Measurements from ENCODE around the gene LSMEM2. TPM values are rescaled to one million over a fixed set of nuclear protein-coding genes. Genes with fewer than 3 reads are reported as not detected.

The LSMEM2 gene
- polyA plus RNA-seq, 1 experiment: not detected

DNA sequence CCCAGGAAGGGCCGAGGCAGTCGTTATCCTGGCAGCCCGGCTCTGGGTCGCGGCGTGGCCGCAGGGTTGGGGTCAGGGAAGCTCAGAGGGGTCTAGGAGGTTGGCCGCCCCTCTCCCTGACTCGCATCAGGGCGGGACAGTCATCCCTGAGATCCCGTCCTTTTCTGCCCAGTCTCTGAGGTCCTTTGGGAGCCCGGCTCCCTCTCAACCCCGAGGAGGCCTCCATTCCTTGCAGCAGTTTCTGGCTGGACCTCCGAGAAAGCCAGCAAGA is 43.2 kb downstream of the LSMEM2 start:
- Histone ChIP-seq H3K36me3 (ENCODE audit: control insufficient read depth, insufficient read depth, low read length) (peaks cover 18% of the 10 kb centered on the region), H3K4me3 (ENCODE audit: low read depth, low read length) (no peak overlapping the region), H3K27me3 (ENCODE audit: control insufficient read depth, insufficient read depth, low read length) (no peaks in the 10 kb centered on the region)
- TF ChIP-seq, protein P1, sequence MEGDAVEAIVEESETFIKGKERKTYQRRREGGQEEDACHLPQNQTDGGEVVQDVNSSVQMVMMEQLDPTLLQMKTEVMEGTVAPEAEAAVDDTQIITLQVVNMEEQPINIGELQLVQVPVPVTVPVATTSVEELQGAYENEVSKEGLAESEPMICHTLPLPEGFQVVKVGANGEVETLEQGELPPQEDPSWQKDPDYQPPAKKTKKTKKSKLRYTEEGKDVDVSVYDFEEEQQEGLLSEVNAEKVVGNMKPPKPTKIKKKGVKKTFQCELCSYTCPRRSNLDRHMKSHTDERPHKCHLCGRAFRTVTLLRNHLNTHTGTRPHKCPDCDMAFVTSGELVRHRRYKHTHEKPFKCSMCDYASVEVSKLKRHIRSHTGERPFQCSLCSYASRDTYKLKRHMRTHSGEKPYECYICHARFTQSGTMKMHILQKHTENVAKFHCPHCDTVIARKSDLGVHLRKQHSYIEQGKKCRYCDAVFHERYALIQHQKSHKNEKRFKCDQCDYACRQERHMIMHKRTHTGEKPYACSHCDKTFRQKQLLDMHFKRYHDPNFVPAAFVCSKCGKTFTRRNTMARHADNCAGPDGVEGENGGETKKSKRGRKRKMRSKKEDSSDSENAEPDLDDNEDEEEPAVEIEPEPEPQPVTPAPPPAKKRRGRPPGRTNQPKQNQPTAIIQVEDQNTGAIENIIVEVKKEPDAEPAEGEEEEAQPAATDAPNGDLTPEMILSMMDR (IDR thresholded peaks at IDR 0.05; ENCODE audit: insufficient read depth, low read depth, low read length): no peak
- ChIA-PET CTCF (interaction anchor here (1.0 to 1.9 kb wide), 4 partner anchors 14 to 96 kb away, joined by 3 to 6 read pairs (median 4); no protein-coding TSS in a partner anchor), POLR2A (no interaction called here)
- no peak for DNase-seq (ENCODE audit: low read depth)

DNA sequence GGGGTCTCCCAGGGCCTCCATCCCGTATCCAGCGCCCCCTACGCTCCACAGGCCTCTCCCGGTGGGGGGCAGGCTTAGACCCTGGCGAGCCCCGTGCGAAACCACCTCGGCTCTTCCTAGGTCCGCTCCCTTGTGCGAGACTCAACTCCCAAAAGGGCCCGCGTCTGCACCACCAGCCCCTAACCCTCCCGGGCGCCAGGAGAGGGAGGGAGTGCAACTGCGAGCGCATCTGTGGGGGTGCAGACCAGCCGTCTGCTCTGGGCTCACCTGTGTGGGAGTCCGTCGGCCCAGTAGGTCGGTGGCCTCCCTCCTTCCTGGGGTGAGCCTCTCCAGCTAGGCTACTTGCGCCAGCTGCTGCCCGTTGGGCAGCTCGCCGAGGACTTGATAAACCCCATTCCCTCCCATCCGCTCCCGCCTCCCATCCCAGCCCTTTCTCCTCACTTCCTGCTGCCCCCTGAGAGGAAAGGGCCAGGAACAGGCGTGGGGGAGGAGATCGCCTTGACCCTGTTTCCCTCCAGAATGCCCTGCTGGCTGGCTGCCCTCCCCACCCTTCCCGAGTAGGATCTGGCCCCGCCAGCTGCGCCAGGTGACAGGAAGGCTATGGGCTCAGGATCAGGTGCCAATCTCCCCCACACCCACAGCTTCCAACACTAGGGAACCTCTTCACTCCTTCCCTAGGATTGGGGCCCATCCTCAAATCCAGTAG is 43.7 kb downstream of the LSMEM2 start, which contains the start of gene HYAL2:
TSS of gene HYAL2 (minus strand) at position 360 of the 706 bp plus-strand sequence. CDS start 2,256 bp downstream, outside the sequence.
- CTCF ChIA-PET: interaction anchor here (0.9 to 3.0 kb wide), 12 partner anchors 7 to 220 kb away, joined by 3 to 20 read pairs (median 4); partner anchors contain the start of genes HYAL3, LSMEM2 and NAA80
- TF ChIP-seq, protein P1 (IDR thresholded peaks at IDR 0.05; ENCODE audit: insufficient read depth, low read depth, low read length): no peak
- DNase-seq (ENCODE audit: low read depth): no peak
- POLR2A ChIA-PET: no interaction called here
- Histone ChIP-seq H3K27me3 (ENCODE audit: control insufficient read depth, insufficient read depth, low read length) (no peaks in the 10 kb centered on the region), H3K36me3 (ENCODE audit: control insufficient read depth, insufficient read depth, low read length) (peaks cover 15% of the 10 kb centered on the region), H3K4me3 (ENCODE audit: low read depth, low read length) (peak within 1 kb of the TSS; percentile 53)

DNA sequence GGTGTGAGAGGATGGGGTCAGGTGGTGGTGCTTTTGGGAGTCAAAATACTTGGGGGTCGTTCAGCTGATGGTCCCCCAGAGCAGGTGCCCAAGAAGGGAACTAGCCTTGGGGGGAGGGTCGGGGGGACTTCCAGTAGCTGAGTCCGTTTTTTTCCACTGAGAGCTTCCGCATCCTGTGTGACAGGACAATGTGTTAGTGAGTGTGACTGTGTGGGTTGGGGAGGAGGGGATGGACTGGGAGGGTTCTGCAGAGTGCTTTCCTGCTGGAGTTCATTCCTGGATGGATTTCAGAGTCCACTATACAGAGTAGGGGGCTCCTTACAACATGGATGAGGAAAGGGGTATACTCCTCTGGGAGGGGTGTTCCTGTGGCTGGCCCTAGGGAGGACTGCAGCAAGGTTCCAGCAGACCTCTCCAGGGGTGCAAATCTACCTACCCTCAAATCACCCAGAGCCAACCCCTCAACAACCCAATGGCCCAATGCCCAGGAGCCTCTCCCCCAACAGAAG is 44.3 kb downstream of the LSMEM2 start:
- H3K4me3 ChIP-seq (ENCODE audit: low read depth, low read length): no peak overlapping the region
- DNase-seq (ENCODE audit: low read depth): no peak
- ChIA-PET CTCF (interaction anchor here (0.5 to 3.0 kb wide), 14 partner anchors 8 to 518 kb away, joined by 3 to 20 read pairs (median 4); partner anchors contain the start of genes HYAL3, LSMEM2 and NAA80), POLR2A (no interaction called here)
- TF ChIP-seq, protein P1 (IDR thresholded peaks at IDR 0.05; ENCODE audit: insufficient read depth, low read depth, low read length): no peak
- peaks cover 11% of the 10 kb centered on the region for H3K36me3 ChIP-seq (ENCODE audit: control insufficient read depth, insufficient read depth, low read length)
- no peaks in the 10 kb centered on the region for H3K27me3 ChIP-seq (ENCODE audit: control insufficient read depth, insufficient read depth, low read length)

DNA sequence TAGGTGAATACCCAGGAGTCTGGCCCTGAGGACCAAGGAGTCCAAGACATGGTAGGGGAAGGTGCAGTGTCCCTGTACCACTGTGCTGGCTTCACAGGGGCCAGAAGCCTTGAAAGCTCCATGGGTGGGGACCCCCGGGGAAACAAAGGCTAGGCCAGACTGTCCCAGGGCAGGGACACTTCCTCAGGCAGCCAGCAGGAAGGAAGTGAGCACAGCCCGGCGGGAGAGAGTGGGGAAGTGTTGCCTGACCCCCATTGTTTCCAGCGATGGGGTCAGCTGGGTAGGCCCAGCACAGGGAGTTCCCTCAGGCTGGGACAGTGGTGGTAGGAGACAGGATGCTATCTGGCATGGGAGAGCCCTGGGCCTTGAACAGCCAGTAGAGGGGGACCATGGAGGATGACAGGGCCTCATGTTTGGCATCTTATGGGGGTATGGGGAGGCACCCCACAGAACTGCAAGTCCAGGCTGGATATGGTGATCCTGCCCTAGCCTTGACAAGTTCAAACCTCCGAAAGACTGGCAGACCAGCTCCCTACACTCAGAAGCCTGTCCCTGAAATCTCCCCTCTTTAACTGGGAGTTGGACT is 44.8 kb downstream of the LSMEM2 start:
- peaks cover 8% of the 10 kb centered on the region for H3K36me3 ChIP-seq (ENCODE audit: control insufficient read depth, insufficient read depth, low read length)
- ChIA-PET POLR2A (no interaction called here), CTCF (interaction anchor here (0.5 to 3.0 kb wide), 27 partner anchors 8 to 518 kb away, joined by 3 to 32 read pairs (median 4); partner anchors contain the start of genes HYAL3, LSMEM2 and NAA80)
- no peaks in the 10 kb centered on the region for H3K27me3 ChIP-seq (ENCODE audit: control insufficient read depth, insufficient read depth, low read length)
- DNase-seq (ENCODE audit: low read depth): no peak
- H3K4me3 ChIP-seq (ENCODE audit: low read depth, low read length): no peak overlapping the region
- TF ChIP-seq, protein P1 (IDR thresholded peaks at IDR 0.05; ENCODE audit: insufficient read depth, low read depth, low read length): no peak
